GM12878 (cell line): ENCODE results near the gene CERCAM. TPM values are rescaled to one million over a fixed set of nuclear protein-coding genes. Genes with fewer than 3 reads are reported as not detected.

ENCODE experiments used
- BACH1 ChIP-seq: fragments of 450-650 bp; IDR thresholded peaks from 2 replicates; pipeline ENCODE4 v1.6.1; 2017; ENCODE audit warnings: mild to moderate bottlenecking, borderline replicate concordance
- ETV6 ChIP-seq, 2 experiments: fragments of 450-650 bp in 1 of 2; IDR thresholded peaks in 1 of 2; conservative IDR thresholded peaks in 1 of 2; 2 replicates each; pipeline ENCODE4 v1.6.1; 2014; ENCODE audit warnings: antibody characterized with exemption in 1 of 2, borderline replicate concordance in 1 of 2, low read depth in 1 of 2, mild to moderate bottlenecking in 1 of 2, moderate library complexity in 1 of 2
- GABPA ChIP-seq: IDR thresholded peaks from 2 replicates; pipeline ENCODE4 v1.6.1; 2014; ENCODE audit warnings: antibody characterized with exemption, low read depth, mild to moderate bottlenecking, inconsistent platforms
- SREBF2 ChIP-seq: IDR thresholded peaks from 2 replicates; pipeline ENCODE4 v1.6.1; 2012; ENCODE audit warnings: mild to moderate bottlenecking, low read length
- USF2 ChIP-seq: IDR thresholded peaks from 2 replicates; pipeline ENCODE4 v1.6.1; 2011; ENCODE audit warnings: low read depth, low read length, improper control_type of control experiment, borderline replicate concordance
- ZBED1 ChIP-seq: IDR thresholded peaks from 2 replicates; pipeline ENCODE4 v1.6.1; 2016; ENCODE audit warnings: borderline replicate concordance
- polyA plus RNA-seq, 11 experiments: library from polyadenylated mRNA; depleted of rRNA in 4 of 11; unstranded in 6 of 11; stranded (reverse) in 5 of 11; fragments of >200 nt; fragmentation: Nextera tagmentation in 4 of 11; fragmentation: Illumina TruSeq in 1 of 11; extraction: Ambion mirVana in 4 of 11; extraction: Trizol in 1 of 11; gene quantifications; 1 replicate in 1 of 11; 2 replicates in 10 of 11; pipeline versions ENCODE4 v1.2.1 to v1.2.3, GENCODE V29; 2011 to 2016; ENCODE audit warnings: inconsistent platforms in 2 of 11, missing spikeins in 2 of 11, low read depth in 1 of 11
- total RNA-seq, 4 experiments: library from RNA; depleted of rRNA in 3 of 4; stranded (reverse); fragments of >200 nt in 3 of 4; fragmentation: Illumina TruSeq in 1 of 4; extraction: Trizol in 1 of 4; gene quantifications; 2 replicates each; pipeline versions ENCODE4 v1.2.1 to v1.2.3, GENCODE V29; 2013 to 2021
- TF ChIP-seq, protein P1 (sequence below): fragments of 450-650 bp; IDR thresholded peaks from 2 replicates; pipeline ENCODE4 v1.6.1; 2017; ENCODE audit warnings: antibody characterized with exemption, mild to moderate bottlenecking, moderate library complexity

CERCAM gene
- total and polyA plus RNA-seq, 10 of the 15 experiments (the other 5 are each of a cell fraction or from before 2014, with no cell fraction given), result 0.05 to 6.7 (median 0.71) TPM

DNA sequence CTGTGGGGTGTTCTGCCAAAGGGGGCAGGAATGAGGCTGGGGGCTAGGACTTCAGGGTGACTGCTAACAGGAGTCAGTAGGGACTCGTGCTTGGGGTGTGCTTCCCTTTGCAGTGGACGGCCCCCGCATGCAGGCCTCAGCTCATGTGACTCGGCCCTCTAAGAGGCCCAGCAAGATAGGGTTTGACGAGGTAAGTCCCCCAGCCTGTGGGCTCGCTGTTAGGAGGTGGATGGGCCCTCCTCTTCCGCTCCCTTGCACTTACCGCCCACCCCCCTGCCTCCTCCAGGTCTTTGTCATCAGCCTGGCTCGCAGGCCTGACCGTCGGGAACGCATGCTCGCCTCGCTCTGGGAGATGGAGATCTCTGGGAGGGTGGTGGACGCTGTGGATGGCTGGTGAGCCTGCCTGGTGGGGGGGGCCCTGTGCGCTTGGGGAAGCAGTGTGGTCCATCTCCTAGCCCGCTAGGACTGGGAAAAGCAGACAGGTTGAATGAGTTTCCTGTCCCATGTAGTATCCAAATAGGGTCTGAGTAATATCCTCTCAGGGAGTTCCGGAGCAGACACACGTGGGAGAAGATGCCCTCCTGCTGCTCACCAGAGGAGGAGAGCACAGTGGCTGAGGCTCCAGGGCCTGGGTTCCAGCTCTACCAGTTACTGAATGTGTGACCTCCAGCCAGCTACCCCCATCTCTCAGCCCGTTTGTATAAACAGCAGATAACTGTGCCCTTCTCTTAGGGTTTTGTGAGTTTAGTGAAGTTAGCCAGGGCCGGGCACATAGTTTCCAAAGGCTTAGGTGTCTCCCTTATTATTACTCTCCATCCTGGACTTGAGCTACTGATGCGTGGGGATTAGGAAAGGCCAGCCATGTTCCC is 8.2 kb downstream of the CERCAM start (continued):
- no peak for TF ChIP-seq ZBED1
- no peak for TF ChIP-seq SREBF2
- TF ChIP-seq, protein P1, sequence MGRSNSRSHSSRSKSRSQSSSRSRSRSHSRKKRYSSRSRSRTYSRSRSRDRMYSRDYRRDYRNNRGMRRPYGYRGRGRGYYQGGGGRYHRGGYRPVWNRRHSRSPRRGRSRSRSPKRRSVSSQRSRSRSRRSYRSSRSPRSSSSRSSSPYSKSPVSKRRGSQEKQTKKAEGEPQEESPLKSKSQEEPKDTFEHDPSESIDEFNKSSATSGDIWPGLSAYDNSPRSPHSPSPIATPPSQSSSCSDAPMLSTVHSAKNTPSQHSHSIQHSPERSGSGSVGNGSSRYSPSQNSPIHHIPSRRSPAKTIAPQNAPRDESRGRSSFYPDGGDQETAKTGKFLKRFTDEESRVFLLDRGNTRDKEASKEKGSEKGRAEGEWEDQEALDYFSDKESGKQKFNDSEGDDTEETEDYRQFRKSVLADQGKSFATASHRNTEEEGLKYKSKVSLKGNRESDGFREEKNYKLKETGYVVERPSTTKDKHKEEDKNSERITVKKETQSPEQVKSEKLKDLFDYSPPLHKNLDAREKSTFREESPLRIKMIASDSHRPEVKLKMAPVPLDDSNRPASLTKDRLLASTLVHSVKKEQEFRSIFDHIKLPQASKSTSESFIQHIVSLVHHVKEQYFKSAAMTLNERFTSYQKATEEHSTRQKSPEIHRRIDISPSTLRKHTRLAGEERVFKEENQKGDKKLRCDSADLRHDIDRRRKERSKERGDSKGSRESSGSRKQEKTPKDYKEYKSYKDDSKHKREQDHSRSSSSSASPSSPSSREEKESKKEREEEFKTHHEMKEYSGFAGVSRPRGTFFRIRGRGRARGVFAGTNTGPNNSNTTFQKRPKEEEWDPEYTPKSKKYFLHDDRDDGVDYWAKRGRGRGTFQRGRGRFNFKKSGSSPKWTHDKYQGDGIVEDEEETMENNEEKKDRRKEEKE, result no peak
- no peak for TF ChIP-seq BACH1
- TF ChIP-seq ETV6 (conservative IDR thresholded peaks at IDR 0.05 in 1 of 2, IDR thresholded peaks at IDR 0.05 in 1 of 2; ENCODE audit: borderline replicate concordance in 1 of 2, low read depth in 1 of 2), result no peak
- TF ChIP-seq USF2, result no peak
- no peak for TF ChIP-seq GABPA
